DND-41 (cell line): ENCODE results near the gene REM2.

ENCODE experiments used
- ATAC-seq: fragments of 200-7000 bp; cut with Tn5 transposase; 3 replicates; pipeline ENCODE4 v1.9.1; 2021; ENCODE audit warnings: low read depth; ENCODE audit not compliant: insufficient read depth
- DNase-seq: peaks from one replicate; pipeline ENCODE4 v3.0.0-alpha.2; 2020
- H2AFZ ChIP-seq: 2 replicates; pipeline ENCODE4 v1.6.0; 2012; ENCODE audit warnings: low read depth, low read length
- H3K27ac ChIP-seq: 2 replicates; pipeline ENCODE4 v1.5.1; 2012; ENCODE audit warnings: low read length, inconsistent platforms
- H3K27me3 ChIP-seq: fragments of 200-600 bp; sonication (generic); 2 replicates; pipeline ENCODE4 v1.6.0; 2012; ENCODE audit warnings: low read length, mild to moderate bottlenecking, inconsistent platforms; ENCODE audit not compliant: insufficient read depth, poor library complexity
- H3K36me3 ChIP-seq: 2 replicates; pipeline ENCODE4 v1.5.1; 2012; ENCODE audit warnings: low read length, inconsistent platforms; ENCODE audit not compliant: insufficient read depth
- H3K4me1 ChIP-seq: 2 replicates; pipeline ENCODE4 v1.5.1; 2012; ENCODE audit warnings: mild to moderate bottlenecking, low read length; ENCODE audit not compliant: insufficient read depth
- H3K4me2 ChIP-seq: 2 replicates; pipeline ENCODE4 v1.6.0; 2012; ENCODE audit warnings: mild to moderate bottlenecking, moderate library complexity, low read length, inconsistent platforms; ENCODE audit not compliant: insufficient read depth
- H3K4me3 ChIP-seq, 2 experiments: fragments of 200-600 bp in 1 of 2; shearing (Covaris generic) in 1 of 2; 2 replicates each; pipeline ENCODE4 v1.5.1; 2012 to 2016; ENCODE audit warnings: inconsistent platforms in 2 of 2, low read length in 2 of 2, mild to moderate bottlenecking in 2 of 2, low read depth in 1 of 2, moderate library complexity in 1 of 2
- H3K79me2 ChIP-seq: 2 replicates; pipeline ENCODE4 v1.6.0; 2012; ENCODE audit warnings: low read length, inconsistent platforms; ENCODE audit not compliant: insufficient read depth
- H3K9ac ChIP-seq: 2 replicates; pipeline ENCODE4 v1.6.0; 2012; ENCODE audit warnings: low read depth, mild to moderate bottlenecking, inconsistent platforms, low read length, moderate library complexity
- H3K9me3 ChIP-seq: 2 replicates; pipeline ENCODE4 v1.5.1; 2012; ENCODE audit warnings: low read length, moderate library complexity, mild to moderate bottlenecking, inconsistent platforms; ENCODE audit not compliant: insufficient read depth, severe bottlenecking
- H4K20me1 ChIP-seq: 2 replicates; pipeline ENCODE4 v1.6.0; 2012; ENCODE audit warnings: low read length; ENCODE audit not compliant: insufficient read depth
- EZH2 ChIP-seq: IDR thresholded peaks from 3 replicates; pipeline ENCODE4 v1.6.1; 2012; ENCODE audit warnings: borderline replicate concordance, low read depth, mild to moderate bottlenecking, moderate library complexity, low read length, inconsistent platforms; ENCODE audit not compliant: severe bottlenecking
- TF ChIP-seq, protein P1 (sequence below): IDR thresholded peaks from 2 replicates; pipeline ENCODE4 v1.5.1; 2012; ENCODE audit warnings: borderline replicate concordance, low read length, moderate library complexity, mild to moderate bottlenecking; ENCODE audit not compliant: poor library complexity, severe bottlenecking; ENCODE audit errors: extremely low read depth

REM2 gene

DNA sequence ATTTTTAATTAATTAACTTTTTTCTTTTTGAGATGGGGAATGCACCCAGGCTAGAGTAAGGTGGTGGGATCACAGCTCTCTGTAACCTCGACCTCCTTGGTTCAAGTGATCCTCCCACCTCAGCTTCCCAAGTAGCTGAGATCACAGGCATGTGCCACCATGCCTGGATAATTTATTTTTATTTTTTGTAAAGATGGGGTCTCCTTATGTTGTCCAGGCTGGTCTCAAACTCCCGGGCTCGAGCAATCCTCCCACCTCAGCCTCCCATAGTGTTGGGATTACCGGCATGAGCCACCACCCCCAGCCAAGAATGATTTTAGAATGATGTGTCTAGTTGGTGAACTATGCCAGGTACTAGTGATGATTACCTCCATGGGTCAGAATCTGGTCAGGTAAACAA is 18.0 kb upstream of the REM2 start:
- ATAC-seq (no peak), DNase-seq (no peak)
- H3K9me3 ChIP-seq, result no peaks in the 10 kb centered on the region
- no peaks in the 10 kb centered on the region for H3K4me1 ChIP-seq
- H3K27ac ChIP-seq, result no peak overlapping the region
- peaks cover 10% of the 10 kb centered on the region for H3K27me3 ChIP-seq
- no peak overlapping the region for H3K9ac ChIP-seq
- H3K36me3 ChIP-seq, result no peaks in the 10 kb centered on the region
- no peak overlapping the region for H3K4me3 ChIP-seq
- H3K79me2 ChIP-seq, result no peaks in the 10 kb centered on the region
- H2AFZ ChIP-seq, result no peak overlapping the region
- no peak for TF ChIP-seq EZH2
- TF ChIP-seq, protein P1, sequence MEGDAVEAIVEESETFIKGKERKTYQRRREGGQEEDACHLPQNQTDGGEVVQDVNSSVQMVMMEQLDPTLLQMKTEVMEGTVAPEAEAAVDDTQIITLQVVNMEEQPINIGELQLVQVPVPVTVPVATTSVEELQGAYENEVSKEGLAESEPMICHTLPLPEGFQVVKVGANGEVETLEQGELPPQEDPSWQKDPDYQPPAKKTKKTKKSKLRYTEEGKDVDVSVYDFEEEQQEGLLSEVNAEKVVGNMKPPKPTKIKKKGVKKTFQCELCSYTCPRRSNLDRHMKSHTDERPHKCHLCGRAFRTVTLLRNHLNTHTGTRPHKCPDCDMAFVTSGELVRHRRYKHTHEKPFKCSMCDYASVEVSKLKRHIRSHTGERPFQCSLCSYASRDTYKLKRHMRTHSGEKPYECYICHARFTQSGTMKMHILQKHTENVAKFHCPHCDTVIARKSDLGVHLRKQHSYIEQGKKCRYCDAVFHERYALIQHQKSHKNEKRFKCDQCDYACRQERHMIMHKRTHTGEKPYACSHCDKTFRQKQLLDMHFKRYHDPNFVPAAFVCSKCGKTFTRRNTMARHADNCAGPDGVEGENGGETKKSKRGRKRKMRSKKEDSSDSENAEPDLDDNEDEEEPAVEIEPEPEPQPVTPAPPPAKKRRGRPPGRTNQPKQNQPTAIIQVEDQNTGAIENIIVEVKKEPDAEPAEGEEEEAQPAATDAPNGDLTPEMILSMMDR, result no peak
- no peaks in the 10 kb centered on the region for H4K20me1 ChIP-seq
- no peak overlapping the region for H3K4me2 ChIP-seq

DNA sequence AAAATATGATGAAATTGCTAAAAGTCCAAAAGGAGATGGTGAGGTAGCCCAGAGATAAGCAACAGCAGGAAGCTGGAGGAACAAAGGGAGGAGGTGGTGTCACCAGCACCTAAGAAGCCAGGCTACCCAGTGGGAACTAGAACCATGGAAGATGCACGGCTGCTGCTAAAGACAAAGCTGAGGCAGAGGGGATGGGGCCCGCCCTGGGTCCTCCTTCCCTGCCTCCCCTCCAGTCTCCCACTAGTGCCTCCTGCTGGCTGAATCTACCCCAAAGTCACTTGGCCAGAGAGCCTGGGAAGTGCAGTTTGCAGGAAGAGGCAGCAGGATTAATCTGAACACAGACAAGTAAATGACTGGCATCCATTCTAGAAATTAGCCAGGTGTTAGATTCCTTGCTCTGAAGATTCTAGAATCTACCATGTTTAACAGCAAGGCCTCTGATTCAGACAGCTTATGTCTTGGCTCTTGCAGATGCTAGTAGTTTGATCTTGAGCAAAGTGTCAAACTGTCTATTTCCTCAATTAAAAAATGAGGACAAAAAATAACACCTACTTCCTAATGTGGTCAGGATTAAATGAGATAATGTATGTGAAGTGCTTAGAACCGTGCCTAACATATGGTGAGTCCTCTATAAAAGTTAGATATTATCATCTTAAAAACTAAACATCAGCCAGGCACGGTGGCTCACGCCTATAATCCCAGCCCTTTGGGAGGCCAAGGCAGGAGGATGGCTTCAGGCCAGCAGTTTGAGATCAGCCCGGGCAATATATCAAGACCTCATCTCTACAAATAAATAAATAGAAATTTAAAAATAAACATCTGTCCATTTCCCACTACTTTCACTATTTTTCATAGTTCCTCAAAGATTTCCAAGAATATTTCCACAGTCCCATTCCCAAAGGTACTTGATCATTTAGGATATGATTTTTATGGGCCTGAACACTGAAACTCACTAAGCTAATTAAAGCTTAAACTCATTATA is 17.3 kb upstream of the REM2 start:
- TF ChIP-seq, protein P1, result peak; percentile 56
- no peak for TF ChIP-seq EZH2
- no peak overlapping the region for H3K27ac ChIP-seq
- H3K79me2 ChIP-seq, result no peaks in the 10 kb centered on the region
- H3K9me3 ChIP-seq, result no peaks in the 10 kb centered on the region
- H3K4me3 ChIP-seq, result no peak overlapping the region
- ATAC-seq (peak; percentile 45; the same call in 2 of the 3 replicates), DNase-seq (peak; percentile 32)
- no peaks in the 10 kb centered on the region for H3K36me3 ChIP-seq
- peaks cover 10% of the 10 kb centered on the region for H3K27me3 ChIP-seq
- no peaks in the 10 kb centered on the region for H4K20me1 ChIP-seq
- H3K4me1 ChIP-seq, result peaks cover 6% of the 10 kb centered on the region; the same call in 1 of the 2 replicates
- H2AFZ ChIP-seq, result no peak overlapping the region
- no peak overlapping the region for H3K4me2 ChIP-seq
- H3K9ac ChIP-seq, result no peak overlapping the region

DNA sequence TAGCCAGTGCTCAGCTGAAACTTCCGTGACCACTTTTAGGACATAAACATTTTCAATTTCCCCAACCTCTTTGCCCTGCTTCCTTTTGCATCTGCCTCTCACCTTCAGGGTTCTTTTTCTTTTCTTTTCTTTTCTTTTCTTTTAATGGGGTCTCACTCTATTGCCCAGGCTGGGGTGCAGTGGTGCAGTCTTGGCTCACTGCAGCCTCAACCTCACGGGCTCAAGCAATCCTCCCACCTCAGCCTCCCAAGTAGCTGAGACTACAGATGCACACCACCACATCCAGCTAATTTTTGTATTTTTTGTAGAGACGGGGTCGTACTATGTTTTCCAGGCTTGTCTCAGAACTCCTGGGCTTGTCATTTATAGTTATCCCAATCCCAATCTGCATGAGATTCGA is 16.1 kb upstream of the REM2 start:
- H3K9ac ChIP-seq, result no peak overlapping the region
- no peaks in the 10 kb centered on the region for H3K36me3 ChIP-seq
- TF ChIP-seq, protein P1, result no peak
- no peak for TF ChIP-seq EZH2
- ATAC-seq (no peak), DNase-seq (no peak)
- no peaks in the 10 kb centered on the region for H4K20me1 ChIP-seq
- H3K4me2 ChIP-seq, result no peak overlapping the region
- H3K79me2 ChIP-seq, result no peaks in the 10 kb centered on the region
- H3K9me3 ChIP-seq, result no peaks in the 10 kb centered on the region
- H3K27ac ChIP-seq, result no peak overlapping the region
- no peak overlapping the region for H2AFZ ChIP-seq
- H3K4me1 ChIP-seq, result peaks cover 16% of the 10 kb centered on the region; the same call in 1 of the 2 replicates
- no peak overlapping the region for H3K4me3 ChIP-seq
- peaks cover 4% of the 10 kb centered on the region for H3K27me3 ChIP-seq
